A673 (cell line): ENCODE measurements around the gene CFAP161.

Experiments used
- CTCF ChIP-seq: fragments of 300-800, 200-600 bp; sonication (generic); conservative IDR thresholded peaks from 2 replicates; pipeline ENCODE4 v1.5.1; 2017; ENCODE audit warnings: low read depth, mild to moderate bottlenecking, antibody characterized with exemption, low read length, moderate library complexity, mixed read lengths
- EZH2 ChIP-seq: fragments of 200-600 bp; sonication (generic); IDR thresholded peaks from 2 replicates; pipeline ENCODE4 v1.6.1; 2017; ENCODE audit warnings: borderline replicate concordance, low read depth, mild to moderate bottlenecking, mixed read lengths, antibody characterized with exemption, low read length; ENCODE audit not compliant: poor library complexity, severe bottlenecking

- TF ChIP-seq CTCF (no peak), EZH2 (no peak)
Measured at GRCh38 chr15:81197255-81197630, 63.2 kb downstream of the CFAP161 start.
